ENCODE data around the gene PLS1.

Gene PLS1

GRCh38 chr3:142693136-142693853 lies 97.1 kb downstream of the PLS1 start:
- no peak overlapping the region for H3K4me3 ChIP-seq (ENCODE audit: severe bottlenecking)
- TF ChIP-seq CTCF (IDR thresholded peaks at IDR 0.05; ENCODE audit: poor library complexity, severe bottlenecking) = no peak
- H3K9me3 ChIP-seq (ENCODE audit: severe bottlenecking) = peaks cover 2% of the 10 kb centered on the region
- H3K27me3 ChIP-seq (ENCODE audit: insufficient read depth, poor library complexity, severe bottlenecking) = no peaks in the 10 kb centered on the region
- no peak overlapping the region for H3K27ac ChIP-seq (ENCODE audit: poor library complexity, severe bottlenecking)
- DNase-seq (ENCODE audit: low spot score) (no peak), ATAC-seq (ENCODE audit: low read depth) (no peak)
- no peaks in the 10 kb centered on the region for H3K4me1 ChIP-seq (ENCODE audit: insufficient read depth, poor library complexity, severe bottlenecking)
- H3K36me3 ChIP-seq (ENCODE audit: low read depth) = peaks cover 5% of the 10 kb centered on the region; the same call in 1 of the 2 replicates

- Histone ChIP-seq H3K27ac (ENCODE audit: poor library complexity, severe bottlenecking) (no peak overlapping the region), H3K9me3 (ENCODE audit: severe bottlenecking) (peaks cover 2% of the 10 kb centered on the region), H3K4me3 (ENCODE audit: severe bottlenecking) (no peak overlapping the region), H3K36me3 (ENCODE audit: low read depth) (peaks cover 5% of the 10 kb centered on the region; the same call in 1 of the 2 replicates), H3K4me1 (ENCODE audit: insufficient read depth, poor library complexity, severe bottlenecking) (no peaks in the 10 kb centered on the region), H3K27me3 (ENCODE audit: insufficient read depth, poor library complexity, severe bottlenecking) (no peaks in the 10 kb centered on the region)
- ATAC-seq (ENCODE audit: low read depth) (no peak), DNase-seq (ENCODE audit: low spot score) (no peak)
- TF ChIP-seq CTCF (IDR thresholded peaks at IDR 0.05; ENCODE audit: poor library complexity, severe bottlenecking) = no peak
Measured at GRCh38 chr3:142694225-142694624, 98.0 kb downstream of the PLS1 start.

- DNase-seq (ENCODE audit: low spot score) (no peak), ATAC-seq (ENCODE audit: low read depth) (no peak)
- no peaks in the 10 kb centered on the region for H3K4me1 ChIP-seq (ENCODE audit: insufficient read depth, poor library complexity, severe bottlenecking)
- H3K36me3 ChIP-seq (ENCODE audit: low read depth) = no peaks in the 10 kb centered on the region
- no peak overlapping the region for H3K4me3 ChIP-seq (ENCODE audit: severe bottlenecking)
- H3K27ac ChIP-seq (ENCODE audit: poor library complexity, severe bottlenecking) = no peak overlapping the region
- no peaks in the 10 kb centered on the region for H3K27me3 ChIP-seq (ENCODE audit: insufficient read depth, poor library complexity, severe bottlenecking)
- TF ChIP-seq CTCF (IDR thresholded peaks at IDR 0.05; ENCODE audit: poor library complexity, severe bottlenecking) = no peak
- no peaks in the 10 kb centered on the region for H3K9me3 ChIP-seq (ENCODE audit: severe bottlenecking)
Measured at GRCh38 chr3:142705198-142705597, 109.0 kb downstream of the PLS1 start.

GRCh38 chr3:142706321-142707127 lies 110.3 kb downstream of the PLS1 start:
- Histone ChIP-seq H3K4me3 (ENCODE audit: severe bottlenecking) (no peak overlapping the region), H3K36me3 (ENCODE audit: low read depth) (no peaks in the 10 kb centered on the region), H3K27ac (ENCODE audit: poor library complexity, severe bottlenecking) (no peak overlapping the region), H3K9me3 (ENCODE audit: severe bottlenecking) (no peaks in the 10 kb centered on the region), H3K27me3 (ENCODE audit: insufficient read depth, poor library complexity, severe bottlenecking) (no peaks in the 10 kb centered on the region), H3K4me1 (ENCODE audit: insufficient read depth, poor library complexity, severe bottlenecking) (no peaks in the 10 kb centered on the region)
- TF ChIP-seq CTCF (IDR thresholded peaks at IDR 0.05; ENCODE audit: poor library complexity, severe bottlenecking) = no peak
- no peak for DNase-seq (ENCODE audit: low spot score)
- ATAC-seq (ENCODE audit: low read depth) = no peak

Data from RWPE2 (cell line).